ENCODE data around the gene SLC45A2. TPM values are rescaled to one million over a fixed set of nuclear protein-coding genes. Genes with fewer than 3 reads are reported as not detected.

The SLC45A2 gene
- total and polyA plus RNA-seq, 9 of the 15 experiments (the other 6 are each of a cell fraction or from before 2014, with no cell fraction given): 0.03 to 0.29 (median 0.14) TPM; not detected in 4

DNA sequence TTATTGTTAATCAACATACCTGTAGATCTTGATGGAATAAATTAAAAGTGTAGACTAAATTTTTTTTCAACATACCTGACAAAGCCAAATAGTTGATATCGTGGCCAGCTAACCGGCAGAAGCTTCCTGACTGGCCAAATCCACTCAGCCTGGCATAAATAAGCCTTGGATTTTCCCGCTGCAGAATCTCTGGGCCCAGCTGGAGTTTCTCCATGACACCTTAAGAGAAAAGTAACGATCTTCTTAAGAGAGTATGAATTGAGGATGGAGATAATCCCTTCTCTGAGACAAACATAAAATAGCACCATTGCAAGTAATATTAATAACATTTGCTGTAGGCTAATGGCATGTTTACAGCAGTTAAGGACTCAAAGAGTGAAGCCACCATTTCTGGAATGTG, 21.2 kb upstream of the SLC45A2 start:
- no peaks in the 10 kb centered on the region for H3K9me3 ChIP-seq (replicated peaks; ENCODE audit: control insufficient read depth, insufficient read depth, low read depth, low read length)
- no peak overlapping the region for H3K4me3 ChIP-seq
- no peak for DNase-seq (ENCODE audit: extremely low read depth in 1 of 4, low spot score in 3 of 4)
- H3K4me1 ChIP-seq (replicated peaks in 1 of 2; ENCODE audit: control insufficient read depth in 2 of 2, insufficient read depth in 2 of 2, low read length in 2 of 2): peaks cover 7 to 12% of the 10 kb centered on the region in 2 experiments; a peak in 4 of 5 replicates
- ChIA-PET CTCF (ENCODE audit: low intra/inter-chr PET ratio) (no interaction called here), POLR2A (interaction anchor here (0.9 kb wide), 1 partner anchor 8 kb away, joined by 5 read pairs; no protein-coding TSS in a partner anchor)
- ATAC-seq: no peak
- no peak overlapping the region for H3K4me2 ChIP-seq (ENCODE audit: insufficient read depth, low read length)
- H3K79me2 ChIP-seq (ENCODE audit: control insufficient read depth, insufficient read depth, low read length): no peaks in the 10 kb centered on the region
- H4K20me1 ChIP-seq (replicated peaks; ENCODE audit: control insufficient read depth, insufficient read depth, low read length): no peaks in the 10 kb centered on the region
- BruUV-seq (replicated peaks): no TSS peak
- in situ Hi-C loops (cut with MboI) (loop anchor here (10.0 kb wide), 1 partner anchor 439 kb away; no protein-coding TSS in a partner anchor), intact Hi-C loops (cut with micrococcal nuclease) (no loop called here)
- FAIRE-seq: no peak
- H3K9ac ChIP-seq (ENCODE audit: insufficient read depth in 1 of 2, low read depth in 2 of 2, low read length in 2 of 2): no peak overlapping the region
- H3K27ac ChIP-seq (ENCODE audit: extremely low read depth, low read depth, low read length): no peak overlapping the region
- H3K9me1 ChIP-seq (ENCODE audit: control insufficient read depth, insufficient read depth, low read length): no peaks in the 10 kb centered on the region
- no peaks in the 10 kb centered on the region for H3K27me3 ChIP-seq (ENCODE audit: control insufficient read depth in 2 of 2, insufficient read depth in 2 of 2, low read length in 2 of 2)
- H3K36me3 ChIP-seq (ENCODE audit: control insufficient read depth, insufficient read depth, low read length): no peaks in the 10 kb centered on the region; the same call in 2 of the 3 replicates
- 38% methylated on average over 4 of the region's 4 CpGs for WGBS (ENCODE audit: insufficient coverage, low coverage, missing lambda C conversion rate)
- no peak overlapping the region for H2AFZ ChIP-seq (ENCODE audit: low read depth, low read length)
- TF ChIP-seq PPARD (CRISPR knock-in tag; IDR thresholded peaks at IDR 0.05) (no peak), IRF2 (CRISPR knock-in tag; IDR thresholded peaks at IDR 0.05) (no peak), ZNF384 (IDR thresholded peaks at IDR 0.05; ENCODE audit: low read depth, low read length) (no peak), ATF2 (CRISPR knock-in tag; IDR thresholded peaks at IDR 0.05) (no peak), PHB (CRISPR knock-in tag; IDR thresholded peaks at IDR 0.05) (no peak), STAG1 (CRISPR knock-in tag; IDR thresholded peaks at IDR 0.05; ENCODE audit: borderline replicate concordance) (no peak), MTA3 (IDR thresholded peaks at IDR 0.05; ENCODE audit: borderline replicate concordance) (no peak), GABPB2 (CRISPR knock-in tag; conservative IDR thresholded peaks at IDR 0.05) (no peak), NFATC3 (IDR thresholded peaks at IDR 0.05) (no peak), NFRKB (IDR thresholded peaks at IDR 0.05; ENCODE audit: low read depth) (no peak), SETDB1 (IDR thresholded peaks at IDR 0.05; ENCODE audit: low read length) (no peak)
- TF ChIP-seq, protein P1, sequence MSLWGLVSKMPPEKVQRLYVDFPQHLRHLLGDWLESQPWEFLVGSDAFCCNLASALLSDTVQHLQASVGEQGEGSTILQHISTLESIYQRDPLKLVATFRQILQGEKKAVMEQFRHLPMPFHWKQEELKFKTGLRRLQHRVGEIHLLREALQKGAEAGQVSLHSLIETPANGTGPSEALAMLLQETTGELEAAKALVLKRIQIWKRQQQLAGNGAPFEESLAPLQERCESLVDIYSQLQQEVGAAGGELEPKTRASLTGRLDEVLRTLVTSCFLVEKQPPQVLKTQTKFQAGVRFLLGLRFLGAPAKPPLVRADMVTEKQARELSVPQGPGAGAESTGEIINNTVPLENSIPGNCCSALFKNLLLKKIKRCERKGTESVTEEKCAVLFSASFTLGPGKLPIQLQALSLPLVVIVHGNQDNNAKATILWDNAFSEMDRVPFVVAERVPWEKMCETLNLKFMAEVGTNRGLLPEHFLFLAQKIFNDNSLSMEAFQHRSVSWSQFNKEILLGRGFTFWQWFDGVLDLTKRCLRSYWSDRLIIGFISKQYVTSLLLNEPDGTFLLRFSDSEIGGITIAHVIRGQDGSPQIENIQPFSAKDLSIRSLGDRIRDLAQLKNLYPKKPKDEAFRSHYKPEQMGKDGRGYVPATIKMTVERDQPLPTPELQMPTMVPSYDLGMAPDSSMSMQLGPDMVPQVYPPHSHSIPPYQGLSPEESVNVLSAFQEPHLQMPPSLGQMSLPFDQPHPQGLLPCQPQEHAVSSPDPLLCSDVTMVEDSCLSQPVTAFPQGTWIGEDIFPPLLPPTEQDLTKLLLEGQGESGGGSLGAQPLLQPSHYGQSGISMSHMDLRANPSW (CRISPR knock-in tag; IDR thresholded peaks at IDR 0.05): no peak
- TF ChIP-seq, protein P2, sequence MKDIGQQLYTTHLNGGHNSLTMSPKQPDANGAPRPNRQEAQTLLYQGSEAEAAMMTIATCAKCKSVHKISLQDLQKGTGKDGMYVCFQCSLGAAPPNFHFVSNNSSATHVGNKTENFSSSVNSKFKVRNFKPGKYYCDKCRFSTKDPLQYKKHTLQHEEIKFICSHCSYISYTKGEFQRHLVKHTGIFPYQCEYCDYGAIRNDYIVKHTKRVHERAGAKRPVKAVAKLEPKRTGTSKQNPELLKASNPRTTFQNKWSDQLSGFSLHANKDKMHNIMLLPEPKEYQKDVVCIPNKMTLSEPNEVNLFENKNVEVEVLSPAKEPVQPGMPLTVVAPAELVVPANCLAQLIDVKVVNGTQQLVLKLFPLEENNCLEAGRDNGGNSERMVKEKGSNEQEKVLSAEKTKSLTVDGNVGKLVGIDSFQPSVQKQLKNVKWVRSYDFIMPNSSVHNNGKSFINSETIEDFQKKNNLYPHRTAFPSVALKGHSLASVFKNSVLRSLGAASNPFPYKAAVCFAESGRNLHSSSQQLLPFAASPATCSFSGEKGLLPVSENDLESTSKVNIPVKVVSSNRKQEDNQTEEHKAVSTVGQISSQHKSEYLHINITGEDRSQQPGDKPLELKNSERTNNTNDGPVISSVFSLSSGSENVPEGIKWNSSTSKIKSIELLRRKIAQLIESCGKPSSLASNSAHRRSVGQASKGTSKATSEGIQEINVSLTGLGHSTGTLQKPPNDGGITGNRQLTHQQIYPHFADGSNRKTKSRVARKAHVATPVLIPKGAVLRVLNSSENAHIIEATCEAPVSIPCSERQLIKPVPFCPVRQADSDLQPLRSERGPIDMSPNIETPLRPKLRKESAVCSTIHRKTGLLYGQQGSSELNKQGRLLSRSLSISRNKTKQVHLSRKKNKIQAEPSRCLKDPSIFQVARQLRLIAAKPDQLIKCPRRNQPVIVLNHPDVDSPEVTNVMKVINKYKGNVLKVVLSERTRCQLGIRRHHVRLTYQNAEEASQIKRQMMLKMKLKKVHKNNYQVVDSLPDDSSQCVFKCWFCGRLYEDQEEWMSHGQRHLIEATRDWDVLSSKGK (CRISPR knock-in tag; IDR thresholded peaks at IDR 0.05): no peak
- TF ChIP-seq, protein P3, sequence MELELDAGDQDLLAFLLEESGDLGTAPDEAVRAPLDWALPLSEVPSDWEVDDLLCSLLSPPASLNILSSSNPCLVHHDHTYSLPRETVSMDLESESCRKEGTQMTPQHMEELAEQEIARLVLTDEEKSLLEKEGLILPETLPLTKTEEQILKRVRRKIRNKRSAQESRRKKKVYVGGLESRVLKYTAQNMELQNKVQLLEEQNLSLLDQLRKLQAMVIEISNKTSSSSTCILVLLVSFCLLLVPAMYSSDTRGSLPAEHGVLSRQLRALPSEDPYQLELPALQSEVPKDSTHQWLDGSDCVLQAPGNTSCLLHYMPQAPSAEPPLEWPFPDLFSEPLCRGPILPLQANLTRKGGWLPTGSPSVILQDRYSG (tag; conservative IDR thresholded peaks at IDR 0.05; ENCODE audit: low read depth): no peak

Measured in K562 (cell line).